ENCODE results near the gene CYP1B1. TPM values are rescaled to one million over a fixed set of nuclear protein-coding genes. Genes with fewer than 3 reads are reported as not detected.

The CYP1B1 gene
- total and polyA plus RNA-seq, 2 of the 13 experiments (the other 11 are each of a cell fraction or from before 2014, with no cell fraction given), result not detected

DNA sequence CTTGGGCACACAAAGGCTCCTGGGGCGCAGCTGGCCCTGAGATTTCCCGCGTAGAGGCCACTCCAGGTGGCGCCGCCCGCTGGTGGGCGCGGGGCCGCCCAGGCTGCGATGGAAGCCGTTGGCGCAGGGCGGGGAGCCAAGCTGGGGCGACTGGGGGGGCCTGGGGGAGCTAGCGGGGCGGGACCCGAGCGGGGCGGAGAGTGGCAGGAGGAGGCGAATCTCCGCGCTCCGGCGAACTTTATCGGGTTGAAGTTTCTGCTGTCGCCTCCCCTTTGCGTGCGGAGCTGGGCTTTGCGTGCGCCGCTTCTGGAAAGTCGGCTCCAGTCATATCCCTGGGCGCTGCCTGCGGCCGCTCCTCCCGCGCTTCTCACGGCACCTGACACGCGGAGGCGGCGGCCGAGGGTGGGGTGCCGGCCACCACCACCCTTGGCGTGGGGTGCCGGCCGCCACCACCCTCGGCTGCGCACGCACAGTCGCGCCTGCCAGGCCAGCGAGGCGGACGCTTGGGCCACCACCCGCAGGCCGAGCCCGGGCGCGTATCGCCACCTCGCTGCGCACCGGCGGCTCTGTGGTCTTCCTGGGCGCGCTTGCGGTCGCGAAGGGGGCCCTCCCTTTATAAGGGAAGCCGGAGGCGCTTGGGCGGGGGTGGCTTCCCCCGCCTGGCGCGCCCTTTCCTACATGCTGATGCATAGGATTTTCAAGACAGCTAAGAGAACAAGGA is 919 bp upstream of the CYP1B1 start (continued):
- TF ChIP-seq, protein P1, sequence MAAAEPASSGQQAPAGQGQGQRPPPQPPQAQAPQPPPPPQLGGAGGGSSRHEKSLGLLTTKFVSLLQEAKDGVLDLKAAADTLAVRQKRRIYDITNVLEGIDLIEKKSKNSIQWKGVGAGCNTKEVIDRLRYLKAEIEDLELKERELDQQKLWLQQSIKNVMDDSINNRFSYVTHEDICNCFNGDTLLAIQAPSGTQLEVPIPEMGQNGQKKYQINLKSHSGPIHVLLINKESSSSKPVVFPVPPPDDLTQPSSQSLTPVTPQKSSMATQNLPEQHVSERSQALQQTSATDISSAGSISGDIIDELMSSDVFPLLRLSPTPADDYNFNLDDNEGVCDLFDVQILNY (CRISPR knock-in tag; conservative IDR thresholded peaks at IDR 0.05), result no peak
- TF ChIP-seq ZNF253 (CRISPR knock-in tag; IDR thresholded peaks at IDR 0.05; ENCODE audit: borderline replicate concordance) (no peak), NFATC3 (CRISPR knock-in tag; IDR thresholded peaks at IDR 0.05) (0 out of 2 replicates have a peak, but pooled peaks have one; percentile 39), ARNT2 (CRISPR knock-in tag; IDR thresholded peaks at IDR 0.05; ENCODE audit: low read depth) (no peak), ZNF619 (CRISPR knock-in tag; IDR thresholded peaks at IDR 0.05) (0 out of 2 replicates have a peak, but pooled peaks have one; percentile 19), MYC (CRISPR knock-in tag; IDR thresholded peaks at IDR 0.05; ENCODE audit: borderline replicate concordance) (peak; percentile 6; the same call in 1 of the 2 replicates), ZNF776 (CRISPR knock-in tag; IDR thresholded peaks at IDR 0.05) (peak; percentile 31; the same call in 1 of the 2 replicates), KDM5B (CRISPR knock-in tag; IDR thresholded peaks at IDR 0.05; ENCODE audit: borderline replicate concordance) (0 out of 2 replicates have a peak, but pooled peaks have one; percentile 69), ZSCAN31 (CRISPR knock-in tag; IDR thresholded peaks at IDR 0.05; ENCODE audit: low read depth) (0 out of 2 replicates have a peak, but pooled peaks have one; percentile 48), ZFY (CRISPR knock-in tag; IDR thresholded peaks at IDR 0.05) (peak; percentile 44; the same call in 1 of the 2 replicates), STAG1 (CRISPR knock-in tag; IDR thresholded peaks at IDR 0.05) (peak; percentile 34), ZNF264 (CRISPR knock-in tag; IDR thresholded peaks at IDR 0.05) (no peak), SMYD3 (CRISPR knock-in tag; IDR thresholded peaks at IDR 0.05) (no peak), THAP11 (CRISPR knock-in tag; IDR thresholded peaks at IDR 0.05) (no peak), ZNF446 (CRISPR knock-in tag; IDR thresholded peaks at IDR 0.05) (0 out of 2 replicates have a peak, but pooled peaks have one; percentile 32), REPIN1 (CRISPR knock-in tag; IDR thresholded peaks at IDR 0.05; ENCODE audit: borderline replicate concordance, low read depth) (0 out of 2 replicates have a peak, but pooled peaks have one; percentile 23), SAP130 (CRISPR knock-in tag; IDR thresholded peaks at IDR 0.05; ENCODE audit: low read depth) (no peak), EZH2 (conservative IDR thresholded peaks at IDR 0.05; ENCODE audit: low read depth, low read length) (0 out of 2 replicates have a peak, but pooled peaks have one; percentile 63), RAD21 (CRISPR knock-in tag; IDR thresholded peaks at IDR 0.05) (0 out of 2 replicates have a peak, but pooled peaks have one; percentile 20), ZNF558 (CRISPR knock-in tag; IDR thresholded peaks at IDR 0.05; ENCODE audit: borderline replicate concordance) (peak; percentile 83; the same call in 1 of the 2 replicates)
- TF ChIP-seq, protein P2, sequence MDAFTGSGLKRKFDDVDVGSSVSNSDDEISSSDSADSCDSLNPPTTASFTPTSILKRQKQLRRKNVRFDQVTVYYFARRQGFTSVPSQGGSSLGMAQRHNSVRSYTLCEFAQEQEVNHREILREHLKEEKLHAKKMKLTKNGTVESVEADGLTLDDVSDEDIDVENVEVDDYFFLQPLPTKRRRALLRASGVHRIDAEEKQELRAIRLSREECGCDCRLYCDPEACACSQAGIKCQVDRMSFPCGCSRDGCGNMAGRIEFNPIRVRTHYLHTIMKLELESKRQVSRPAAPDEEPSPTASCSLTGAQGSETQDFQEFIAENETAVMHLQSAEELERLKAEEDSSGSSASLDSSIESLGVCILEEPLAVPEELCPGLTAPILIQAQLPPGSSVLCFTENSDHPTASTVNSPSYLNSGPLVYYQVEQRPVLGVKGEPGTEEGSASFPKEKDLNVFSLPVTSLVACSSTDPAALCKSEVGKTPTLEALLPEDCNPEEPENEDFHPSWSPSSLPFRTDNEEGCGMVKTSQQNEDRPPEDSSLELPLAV (CRISPR knock-in tag; conservative IDR thresholded peaks at IDR 0.05; ENCODE audit: low read depth), result no peak
- TF ChIP-seq, protein P3, sequence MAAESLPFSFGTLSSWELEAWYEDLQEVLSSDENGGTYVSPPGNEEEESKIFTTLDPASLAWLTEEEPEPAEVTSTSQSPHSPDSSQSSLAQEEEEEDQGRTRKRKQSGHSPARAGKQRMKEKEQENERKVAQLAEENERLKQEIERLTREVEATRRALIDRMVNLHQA (CRISPR knock-in tag; IDR thresholded peaks at IDR 0.05), result no peak
- TF ChIP-seq, protein P4, sequence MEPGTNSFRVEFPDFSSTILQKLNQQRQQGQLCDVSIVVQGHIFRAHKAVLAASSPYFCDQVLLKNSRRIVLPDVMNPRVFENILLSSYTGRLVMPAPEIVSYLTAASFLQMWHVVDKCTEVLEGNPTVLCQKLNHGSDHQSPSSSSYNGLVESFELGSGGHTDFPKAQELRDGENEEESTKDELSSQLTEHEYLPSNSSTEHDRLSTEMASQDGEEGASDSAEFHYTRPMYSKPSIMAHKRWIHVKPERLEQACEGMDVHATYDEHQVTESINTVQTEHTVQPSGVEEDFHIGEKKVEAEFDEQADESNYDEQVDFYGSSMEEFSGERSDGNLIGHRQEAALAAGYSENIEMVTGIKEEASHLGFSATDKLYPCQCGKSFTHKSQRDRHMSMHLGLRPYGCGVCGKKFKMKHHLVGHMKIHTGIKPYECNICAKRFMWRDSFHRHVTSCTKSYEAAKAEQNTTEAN (CRISPR knock-in tag; conservative IDR thresholded peaks at IDR 0.05), result no peak
- TF ChIP-seq, protein P5, sequence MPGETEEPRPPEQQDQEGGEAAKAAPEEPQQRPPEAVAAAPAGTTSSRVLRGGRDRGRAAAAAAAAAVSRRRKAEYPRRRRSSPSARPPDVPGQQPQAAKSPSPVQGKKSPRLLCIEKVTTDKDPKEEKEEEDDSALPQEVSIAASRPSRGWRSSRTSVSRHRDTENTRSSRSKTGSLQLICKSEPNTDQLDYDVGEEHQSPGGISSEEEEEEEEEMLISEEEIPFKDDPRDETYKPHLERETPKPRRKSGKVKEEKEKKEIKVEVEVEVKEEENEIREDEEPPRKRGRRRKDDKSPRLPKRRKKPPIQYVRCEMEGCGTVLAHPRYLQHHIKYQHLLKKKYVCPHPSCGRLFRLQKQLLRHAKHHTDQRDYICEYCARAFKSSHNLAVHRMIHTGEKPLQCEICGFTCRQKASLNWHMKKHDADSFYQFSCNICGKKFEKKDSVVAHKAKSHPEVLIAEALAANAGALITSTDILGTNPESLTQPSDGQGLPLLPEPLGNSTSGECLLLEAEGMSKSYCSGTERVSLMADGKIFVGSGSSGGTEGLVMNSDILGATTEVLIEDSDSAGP (CRISPR knock-in tag; IDR thresholded peaks at IDR 0.05; ENCODE audit: borderline replicate concordance), result peak; percentile 42; the same call in 1 of the 2 replicates
